ENCODE results near the gene ST14. TPM values are rescaled to one million over a fixed set of nuclear protein-coding genes. Genes with fewer than 3 reads are reported as not detected.
A peak's percentile ranks its signal among the peaks of the same experiment; 100 is the strongest.
"Not testable (repeated sequence)": the region's sequence is repeated elsewhere in the genome, so short reads cannot be mapped to it uniquely, and the experiment has no call there.

ST14 gene
- total RNA-seq, 2 donors from 2014 or later = 1.5 to 2.9 TPM

GRCh38 chr11:130179396-130180306 is 20.1 kb downstream of the ST14 start:
- intact Hi-C loops (cut with DNase I) = no loop called here
- no peak for ATAC-seq
- no peak for DNase-seq

GRCh38 chr11:130180491-130180890 is 20.9 kb downstream of the ST14 start:
- intact Hi-C loops (cut with DNase I) = no loop called here
- no peak for DNase-seq
- ATAC-seq = peak in 1 of 2 donors; percentile 61

- ATAC-seq (peak in 1 of 2 donors; percentile 3), DNase-seq (no peak)
- intact Hi-C loops (cut with DNase I) = no loop called here
Observed at GRCh38 chr11:130180896-130181294, 21.3 kb downstream of the ST14 start.

- ATAC-seq (peak; percentile 73 to 87), DNase-seq (no peak)
- intact Hi-C loops (cut with DNase I) = no loop called here
Observed at GRCh38 chr11:130181295-130182272, 22.0 kb downstream of the ST14 start.

GRCh38 chr11:130183878-130184610 is 24.5 kb downstream of the ST14 start:
- no peak for ATAC-seq
- intact Hi-C loops (cut with DNase I) = no loop called here
- DNase-seq = no peak

- DNase-seq (no peak), ATAC-seq (no peak)
- intact Hi-C loops (cut with DNase I) = no loop called here
Observed at GRCh38 chr11:130187096-130187495, 27.5 kb downstream of the ST14 start.

- no peak for ATAC-seq
- DNase-seq = no peak
- intact Hi-C loops (cut with DNase I) = no loop called here
Observed at GRCh38 chr11:130188047-130188446, 28.5 kb downstream of the ST14 start.

- no peak for DNase-seq
- ATAC-seq = no peak
- intact Hi-C loops (cut with DNase I) = no loop called here
Observed at GRCh38 chr11:130188585-130189347, 29.2 kb downstream of the ST14 start.

GRCh38 chr11:130189492-130190210 is 30.1 kb downstream of the ST14 start:
- ATAC-seq (peak in 1 of 2 donors; percentile 8), DNase-seq (no peak)
- intact Hi-C loops (cut with DNase I) = no loop called here

GRCh38 chr11:130190371-130190881 is 30.8 kb downstream of the ST14 start:
- intact Hi-C loops (cut with DNase I) = no loop called here
- DNase-seq = no peak
- no peak for ATAC-seq

GRCh38 chr11:130191896-130192295 is 32.3 kb downstream of the ST14 start:
- ATAC-seq (no peak), DNase-seq (no peak)
- intact Hi-C loops (cut with DNase I) = no loop called here

- no peak for DNase-seq
- intact Hi-C loops (cut with DNase I) = no loop called here
- no peak for ATAC-seq
Observed at GRCh38 chr11:130192845-130193267, 33.3 kb downstream of the ST14 start.

GRCh38 chr11:130193551-130193950 is 34.0 kb downstream of the ST14 start:
- intact Hi-C loops (cut with DNase I); DNase-seq; ATAC-seq: not testable (repeated sequence)

GRCh38 chr11:130194241-130195023 is 34.9 kb downstream of the ST14 start:
- no peak for ATAC-seq

GRCh38 chr11:130197386-130198035 is 37.9 kb downstream of the ST14 start:
- no peak for DNase-seq
- intact Hi-C loops (cut with DNase I) = no loop called here
- no peak for ATAC-seq

More at GRCh38 chr11:130194241-130195023, 34.9 kb downstream of the ST14 start:
- no peak for DNase-seq
- intact Hi-C loops (cut with DNase I) = no loop called here

GRCh38 chr11:130198292-130198691 is 38.7 kb downstream of the ST14 start:
- ATAC-seq = no peak
- DNase-seq = no peak
- intact Hi-C loops (cut with DNase I) = no loop called here
